A673 (cell line): ENCODE data around the gene OSM.

Experiments used
- CTCF ChIP-seq: fragments of 300-800, 200-600 bp; sonication (generic); conservative IDR thresholded peaks from 2 replicates; pipeline ENCODE4 v1.5.1; 2017; ENCODE audit warnings: low read depth, mild to moderate bottlenecking, antibody characterized with exemption, low read length, moderate library complexity, mixed read lengths
- EZH2 ChIP-seq: fragments of 200-600 bp; sonication (generic); IDR thresholded peaks from 2 replicates; pipeline ENCODE4 v1.6.1; 2017; ENCODE audit warnings: borderline replicate concordance, low read depth, mild to moderate bottlenecking, mixed read lengths, antibody characterized with exemption, low read length; ENCODE audit not compliant: poor library complexity, severe bottlenecking

- TF ChIP-seq CTCF (no peak), EZH2 (no peak)
Observed at GRCh38 chr22:30306627-30307011, 40.0 kb upstream of the OSM start.
